SK-N-MC (cell line): Measurements from ENCODE around the gene MPRIP.

ENCODE experiments used
- DNase-seq: peaks from one replicate; pipeline ENCODE4 v3.0.0-alpha.2; 2011; ENCODE audit warnings: low read depth, low spot score
- H3K27ac ChIP-seq: fragments of 200-600 bp; sonication (generic); 2 replicates; pipeline ENCODE4 v1.5.1; 2016; ENCODE audit warnings: mixed run types
- H3K36me3 ChIP-seq: fragments of 200-600 bp; sonication (generic); 2 replicates; pipeline ENCODE4 v1.6.1; 2017; ENCODE audit warnings: antibody characterized with exemption, low read length, mixed read lengths; ENCODE audit not compliant: insufficient read depth
- H3K4me3 ChIP-seq: fragments of 200-600 bp; sonication (generic); 2 replicates; pipeline ENCODE4 v1.5.1; 2016
- H3K9ac ChIP-seq: fragments of 200-600 bp; sonication (generic); 2 replicates; pipeline ENCODE4 v1.8.0; 2017; ENCODE audit warnings: mixed run types, mixed read lengths; ENCODE audit not compliant: insufficient read length
- H3K9me3 ChIP-seq: fragments of 200-600 bp; sonication (generic); 2 replicates; pipeline ENCODE4 v1.6.1; 2017; ENCODE audit warnings: low read depth, mild to moderate bottlenecking, antibody characterized with exemption, low read length, moderate library complexity, mixed read lengths
- EZH2 ChIP-seq: fragments of 200-600 bp; sonication (generic); IDR thresholded peaks from one replicate; pipeline ENCODE4 v1.6.1; 2017; ENCODE audit warnings: antibody characterized with exemption
- FOXP2 ChIP-seq: optimal IDR thresholded peaks from 2 replicates; pipeline ENCODE3; 2011; ENCODE audit warnings: mild to moderate bottlenecking, moderate library complexity; ENCODE audit not compliant: insufficient read depth; ENCODE audit errors: extremely low read length, control extremely low read depth
- POLR2AphosphoS5 ChIP-seq: IDR thresholded peaks from 2 replicates; pipeline ENCODE4 v1.6.1; 2012; ENCODE audit warnings: mild to moderate bottlenecking, low read depth, low read length, borderline replicate concordance

Gene MPRIP

GRCh38 chr17:17206124-17206912, 164.1 kb downstream of the MPRIP start, which contains the start of gene PLD6:
Gene PLD6, minus strand, starts transcription at chr17:17206333. Its CDS starts 47 bp downstream, at chr17:17206286.
- Histone ChIP-seq H3K9me3 (no peaks in the 10 kb centered on the region), H3K9ac (peak within 1 kb of the TSS; percentile 93), H3K27ac (peak within 1 kb of the TSS; percentile 88), H3K36me3 (peaks cover 15% of the 10 kb centered on the region), H3K4me3 (peak within 1 kb of the TSS; percentile 89)
- no peak for DNase-seq
- TF ChIP-seq POLR2AphosphoS5, result peak; percentile 45; the same call in 1 of the 2 replicates
- TF ChIP-seq EZH2, result no peak

- DNase-seq, result no peak
- Histone ChIP-seq H3K36me3 (peaks cover 15% of the 10 kb centered on the region), H3K9me3 (no peaks in the 10 kb centered on the region), H3K27ac (peak overlapping the region; percentile 88), H3K9ac (no peak overlapping the region), H3K4me3 (no peak overlapping the region)
- TF ChIP-seq POLR2AphosphoS5 (no peak), EZH2 (no peak), FOXP2 (no peak)
Observed at GRCh38 chr17:17206913-17207335, 164.7 kb downstream of the MPRIP start.

GRCh38 chr17:17207998-17208397, 165.7 kb downstream of the MPRIP start:
- Histone ChIP-seq H3K4me3 (no peak overlapping the region), H3K9ac (no peak overlapping the region), H3K9me3 (no peaks in the 10 kb centered on the region), H3K36me3 (peaks cover 6% of the 10 kb centered on the region; the same call in 1 of the 2 replicates), H3K27ac (no peak overlapping the region)
- DNase-seq, result no peak
- TF ChIP-seq POLR2AphosphoS5 (no peak), EZH2 (no peak), FOXP2 (no peak)

- DNase-seq, result no peak
- peaks cover 30% of the 10 kb centered on the region; the same call in 1 of the 2 replicates for H3K36me3 ChIP-seq
- H3K27ac ChIP-seq, result no peak overlapping the region
- no peak overlapping the region for H3K4me3 ChIP-seq
- TF ChIP-seq POLR2AphosphoS5 (no peak), EZH2 (no peak), FOXP2 (no peak)
- no peaks in the 10 kb centered on the region for H3K9me3 ChIP-seq
- no peak overlapping the region for H3K9ac ChIP-seq
Observed at GRCh38 chr17:17213775-17214174, 171.5 kb downstream of the MPRIP start.

- TF ChIP-seq FOXP2 (no peak), POLR2AphosphoS5 (no peak), EZH2 (no peak)
Observed at GRCh38 chr17:17214646-17215436, 172.6 kb downstream of the MPRIP start.

GRCh38 chr17:17215575-17215974, 173.3 kb downstream of the MPRIP start:
- H3K9me3 ChIP-seq, result no peaks in the 10 kb centered on the region
- no peak for DNase-seq
- TF ChIP-seq POLR2AphosphoS5 (no peak), FOXP2 (no peak), EZH2 (no peak)
- peaks cover 38% of the 10 kb centered on the region; the same call in 1 of the 2 replicates for H3K36me3 ChIP-seq
- no peak overlapping the region for H3K9ac ChIP-seq
- H3K4me3 ChIP-seq, result no peak overlapping the region
- H3K27ac ChIP-seq, result no peak overlapping the region

More at GRCh38 chr17:17214646-17215436, 172.6 kb downstream of the MPRIP start:
- Histone ChIP-seq H3K9me3 (no peaks in the 10 kb centered on the region), H3K9ac (no peak overlapping the region), H3K4me3 (no peak overlapping the region), H3K36me3 (peaks cover 33% of the 10 kb centered on the region; the same call in 1 of the 2 replicates), H3K27ac (no peak overlapping the region)
- no peak for DNase-seq

GRCh38 chr17:17216236-17216635, 174.0 kb downstream of the MPRIP start:
- no peak overlapping the region for H3K9ac ChIP-seq
- no peak for DNase-seq
- no peak overlapping the region for H3K4me3 ChIP-seq
- no peaks in the 10 kb centered on the region for H3K9me3 ChIP-seq
- H3K27ac ChIP-seq, result no peak overlapping the region
- peaks cover 45% of the 10 kb centered on the region; the same call in 1 of the 2 replicates for H3K36me3 ChIP-seq
- TF ChIP-seq POLR2AphosphoS5 (no peak), EZH2 (no peak), FOXP2 (no peak)

- no peak for DNase-seq
- Histone ChIP-seq H3K36me3 (peaks cover 50% of the 10 kb centered on the region; the same call in 1 of the 2 replicates), H3K9me3 (no peaks in the 10 kb centered on the region), H3K4me3 (no peak overlapping the region), H3K9ac (no peak overlapping the region), H3K27ac (no peak overlapping the region)
- TF ChIP-seq POLR2AphosphoS5, result no peak
- TF ChIP-seq FOXP2, result no peak
- no peak for TF ChIP-seq EZH2
Observed at GRCh38 chr17:17216776-17217175, 174.5 kb downstream of the MPRIP start.
